ENCODE data around the gene KHDRBS2.

DNA sequence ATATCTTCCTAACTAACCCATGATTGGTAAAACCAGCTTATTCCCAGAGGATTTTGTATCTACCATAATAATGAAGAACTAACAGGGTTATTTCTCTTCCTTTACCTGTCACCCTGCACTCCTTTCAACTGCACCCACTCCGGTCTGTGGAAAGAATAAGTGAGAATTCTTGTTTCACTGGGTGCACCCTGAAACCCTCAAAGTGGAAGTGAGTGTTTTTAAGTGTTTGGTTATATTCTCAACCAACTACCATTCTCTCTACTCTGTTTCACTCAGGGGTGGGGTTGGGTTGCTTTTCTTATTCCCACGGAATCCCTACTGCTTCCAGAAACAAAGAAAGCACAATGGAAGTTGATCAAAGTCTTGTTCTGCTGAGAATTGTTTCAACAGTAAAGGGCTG lies 42.6 kb upstream of the KHDRBS2 start:
- TF ChIP-seq, protein P1, sequence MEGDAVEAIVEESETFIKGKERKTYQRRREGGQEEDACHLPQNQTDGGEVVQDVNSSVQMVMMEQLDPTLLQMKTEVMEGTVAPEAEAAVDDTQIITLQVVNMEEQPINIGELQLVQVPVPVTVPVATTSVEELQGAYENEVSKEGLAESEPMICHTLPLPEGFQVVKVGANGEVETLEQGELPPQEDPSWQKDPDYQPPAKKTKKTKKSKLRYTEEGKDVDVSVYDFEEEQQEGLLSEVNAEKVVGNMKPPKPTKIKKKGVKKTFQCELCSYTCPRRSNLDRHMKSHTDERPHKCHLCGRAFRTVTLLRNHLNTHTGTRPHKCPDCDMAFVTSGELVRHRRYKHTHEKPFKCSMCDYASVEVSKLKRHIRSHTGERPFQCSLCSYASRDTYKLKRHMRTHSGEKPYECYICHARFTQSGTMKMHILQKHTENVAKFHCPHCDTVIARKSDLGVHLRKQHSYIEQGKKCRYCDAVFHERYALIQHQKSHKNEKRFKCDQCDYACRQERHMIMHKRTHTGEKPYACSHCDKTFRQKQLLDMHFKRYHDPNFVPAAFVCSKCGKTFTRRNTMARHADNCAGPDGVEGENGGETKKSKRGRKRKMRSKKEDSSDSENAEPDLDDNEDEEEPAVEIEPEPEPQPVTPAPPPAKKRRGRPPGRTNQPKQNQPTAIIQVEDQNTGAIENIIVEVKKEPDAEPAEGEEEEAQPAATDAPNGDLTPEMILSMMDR (CRISPR knock-in tag; IDR thresholded peaks at IDR 0.05), result no peak
- TF ChIP-seq POLR2A (IDR thresholded peaks at IDR 0.05; ENCODE audit: insufficient read depth in 1 of 2, low read depth in 2 of 2, low read length in 2 of 2), result no peak
- TF ChIP-seq TRIM24 (CRISPR knock-in tag; IDR thresholded peaks at IDR 0.05), result no peak

All from HepG2 (cell line).